GM18909 (cell line): Measurements from ENCODE around the gene FOXF1.

ENCODE experiments used
- ATAC-seq: cut with Tn5 transposase; IDR thresholded peaks from one replicate; pipeline ENCODE4 v1.9.1; 2021; ENCODE audit warnings: mild to moderate bottlenecking; ENCODE audit not compliant: unreplicated experiment, poor library complexity

Gene FOXF1

DNA sequence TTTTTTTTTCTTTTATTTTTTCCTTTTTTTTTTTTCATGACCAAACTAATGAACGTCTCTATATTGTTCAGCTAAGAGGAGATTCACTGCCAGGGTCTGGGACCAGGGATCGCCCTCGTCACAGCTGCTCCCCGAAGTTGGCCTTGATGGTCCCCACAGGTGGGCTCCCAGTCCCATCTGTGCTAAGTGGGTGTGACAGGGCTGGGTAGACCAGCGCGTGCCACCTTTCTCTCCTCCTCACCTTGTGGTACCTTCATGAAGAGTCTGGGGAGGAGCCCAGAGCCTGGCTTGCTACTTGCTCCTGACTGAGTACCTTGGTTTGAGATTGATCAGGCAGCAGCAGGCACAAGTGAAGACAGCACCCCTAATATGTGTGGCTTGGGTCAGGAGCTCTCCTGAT lies 6.5 kb upstream of the FOXF1 start:
- no peak for ATAC-seq

DNA sequence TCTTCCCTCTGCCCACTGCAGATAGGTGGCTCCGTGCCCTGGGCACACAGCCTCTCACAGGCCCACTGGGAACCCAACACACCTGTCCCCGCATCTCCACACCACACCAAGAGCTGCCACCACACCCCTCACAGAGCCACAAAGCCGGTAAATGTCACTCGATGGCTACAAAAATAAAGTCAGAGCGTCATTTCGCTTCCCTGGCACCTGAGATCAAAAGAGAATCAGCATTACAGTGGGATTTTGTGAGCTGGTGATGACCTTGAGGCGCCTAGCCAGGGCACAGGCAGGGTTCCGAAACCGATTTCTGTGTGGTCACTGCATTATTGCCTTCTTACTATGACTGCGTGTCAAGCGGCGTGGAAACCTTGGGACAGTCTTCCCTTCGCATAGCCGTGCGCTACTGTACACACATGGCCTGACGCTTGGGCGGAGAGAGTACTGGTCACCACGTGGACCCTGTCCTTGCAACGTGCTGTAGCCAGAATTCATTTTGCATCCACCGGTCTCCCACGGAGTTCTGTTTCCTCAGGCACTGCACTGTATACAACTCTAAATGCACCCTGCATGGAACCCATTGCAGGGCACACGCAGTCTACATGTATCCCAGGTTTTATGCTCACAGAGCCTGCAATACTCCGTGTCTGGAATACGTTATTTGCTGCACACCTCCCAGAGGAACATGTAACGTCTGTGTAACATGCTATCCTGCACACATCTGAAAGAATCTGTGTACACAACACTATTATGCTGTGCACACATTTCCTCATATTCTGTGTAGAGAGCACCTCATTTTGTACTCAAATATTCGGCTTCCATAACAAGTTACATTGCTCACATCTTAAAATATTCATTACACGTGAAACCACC lies 5.8 kb upstream of the FOXF1 start:
- ATAC-seq: no peak

DNA sequence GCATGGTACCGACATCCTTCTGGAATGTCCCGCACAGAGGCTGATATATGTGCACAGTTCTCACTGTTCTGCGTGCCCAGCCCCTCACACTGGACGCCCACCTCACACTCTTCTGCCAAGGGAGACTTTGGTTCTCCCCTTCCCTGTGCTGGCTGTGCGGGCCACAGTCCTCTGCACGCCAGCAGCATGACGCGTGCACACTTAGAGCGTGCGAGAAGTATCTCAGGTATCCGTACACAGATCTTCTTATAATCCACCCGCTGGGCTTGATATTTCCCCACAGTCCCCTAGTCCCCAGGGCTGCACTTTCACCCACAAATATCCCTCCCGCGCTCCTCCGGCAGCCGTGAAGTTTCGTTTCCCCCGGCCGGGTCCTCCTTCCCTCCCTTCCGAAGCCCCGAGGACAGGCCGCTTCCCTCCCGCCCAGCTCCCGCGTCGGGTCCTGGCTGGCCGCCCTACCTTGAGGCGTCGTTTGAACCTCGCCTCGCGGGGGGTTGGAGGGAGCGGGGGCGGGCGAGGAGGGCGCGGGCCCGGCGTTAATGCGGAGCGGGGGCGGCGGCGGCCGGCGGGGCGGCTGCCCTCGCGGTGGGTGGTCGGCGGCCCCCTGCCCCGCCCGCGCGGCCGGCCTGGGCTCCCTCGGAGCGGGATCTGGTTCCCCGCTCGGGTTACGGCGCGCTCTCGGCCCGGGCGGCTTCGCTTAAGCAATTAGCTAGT lies 5.0 kb upstream of the FOXF1 start:
- no peak for ATAC-seq

DNA sequence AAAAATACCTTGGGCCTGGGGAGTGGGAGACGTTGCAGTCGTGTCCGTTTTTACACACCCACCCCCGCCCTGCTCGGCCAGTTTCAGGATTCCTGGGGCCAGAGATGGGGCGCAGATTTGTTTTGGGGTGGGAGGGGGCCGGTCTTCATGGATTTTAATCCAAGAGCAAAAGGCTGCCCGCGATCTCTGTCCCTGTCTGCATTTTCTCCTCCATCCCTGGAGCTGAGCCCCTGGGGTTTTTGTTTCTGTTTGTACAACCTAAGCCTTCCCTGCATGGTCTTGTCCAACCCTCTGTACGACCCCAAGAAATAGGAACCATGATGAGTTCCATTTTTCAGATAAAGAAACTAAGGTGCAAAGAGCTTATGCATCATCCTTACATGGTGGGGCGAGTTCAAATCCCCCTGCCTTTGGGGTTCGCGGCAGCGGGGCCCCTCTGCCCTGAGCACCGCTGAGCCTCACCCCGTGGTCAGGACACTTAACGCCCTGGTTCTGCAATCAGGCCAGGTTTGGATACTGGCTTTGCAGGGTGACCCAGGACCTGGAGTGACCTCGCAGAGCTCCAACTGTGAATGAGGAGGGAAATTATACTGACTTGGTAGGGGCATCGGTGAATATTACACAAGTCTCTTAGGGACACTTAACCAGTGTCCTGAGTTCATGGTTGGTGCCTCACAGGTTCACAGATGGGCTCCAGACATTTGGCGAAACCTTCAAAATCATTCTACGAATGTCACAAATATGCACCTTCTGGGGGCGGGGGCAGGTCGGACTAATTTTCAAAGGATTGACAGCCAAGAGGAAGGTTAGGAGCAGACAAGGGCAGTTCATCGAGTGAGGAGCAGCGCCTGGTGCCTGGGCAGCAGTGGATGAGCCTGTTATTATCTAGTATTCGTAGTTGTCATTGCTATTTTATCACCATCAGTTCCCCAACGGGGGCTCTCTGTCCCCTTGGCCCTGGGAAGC lies 4.1 kb upstream of the FOXF1 start:
- no peak for ATAC-seq

DNA sequence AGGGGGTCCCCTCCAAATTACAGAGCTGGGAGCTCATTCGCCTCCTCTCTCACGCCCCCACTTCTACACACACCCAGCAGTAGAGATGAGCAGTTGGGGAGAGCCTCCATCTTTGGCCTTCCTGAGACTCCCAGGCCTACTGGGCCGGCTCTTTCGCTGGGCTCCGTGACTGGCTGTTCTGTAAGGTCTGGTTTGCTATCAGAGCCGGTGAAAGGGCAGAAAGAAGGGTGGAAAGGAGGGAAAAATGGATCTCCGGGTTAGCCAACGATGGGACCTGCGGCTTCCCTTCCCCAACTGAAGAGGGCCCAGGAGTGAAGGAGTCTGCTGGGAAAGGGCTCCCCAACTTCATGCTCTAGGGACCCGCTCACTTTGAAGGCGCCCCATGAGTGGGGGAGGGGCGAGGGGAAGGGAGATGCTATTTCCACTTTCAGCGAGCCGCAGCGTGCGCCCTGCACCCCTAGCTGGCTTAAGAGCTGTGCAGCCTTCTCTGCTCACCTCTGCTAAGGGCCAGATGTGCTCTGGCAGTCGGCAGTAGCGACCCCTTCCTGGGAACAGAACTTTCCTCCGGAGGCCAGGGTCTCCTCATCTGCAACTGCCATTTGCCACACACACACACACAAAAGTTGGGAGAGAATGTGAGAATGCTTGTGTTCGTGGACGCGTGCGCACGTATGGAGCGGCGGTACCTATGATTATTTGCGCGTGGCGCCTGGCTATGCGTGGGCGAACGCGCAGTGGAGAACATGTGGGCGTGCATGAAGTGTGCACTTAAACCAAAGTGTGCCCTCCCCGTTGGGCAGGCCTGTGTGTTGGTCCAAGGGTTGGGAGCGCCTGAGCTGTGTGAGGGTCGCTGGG lies 2.9 kb upstream of the FOXF1 start:
- no peak for ATAC-seq

DNA sequence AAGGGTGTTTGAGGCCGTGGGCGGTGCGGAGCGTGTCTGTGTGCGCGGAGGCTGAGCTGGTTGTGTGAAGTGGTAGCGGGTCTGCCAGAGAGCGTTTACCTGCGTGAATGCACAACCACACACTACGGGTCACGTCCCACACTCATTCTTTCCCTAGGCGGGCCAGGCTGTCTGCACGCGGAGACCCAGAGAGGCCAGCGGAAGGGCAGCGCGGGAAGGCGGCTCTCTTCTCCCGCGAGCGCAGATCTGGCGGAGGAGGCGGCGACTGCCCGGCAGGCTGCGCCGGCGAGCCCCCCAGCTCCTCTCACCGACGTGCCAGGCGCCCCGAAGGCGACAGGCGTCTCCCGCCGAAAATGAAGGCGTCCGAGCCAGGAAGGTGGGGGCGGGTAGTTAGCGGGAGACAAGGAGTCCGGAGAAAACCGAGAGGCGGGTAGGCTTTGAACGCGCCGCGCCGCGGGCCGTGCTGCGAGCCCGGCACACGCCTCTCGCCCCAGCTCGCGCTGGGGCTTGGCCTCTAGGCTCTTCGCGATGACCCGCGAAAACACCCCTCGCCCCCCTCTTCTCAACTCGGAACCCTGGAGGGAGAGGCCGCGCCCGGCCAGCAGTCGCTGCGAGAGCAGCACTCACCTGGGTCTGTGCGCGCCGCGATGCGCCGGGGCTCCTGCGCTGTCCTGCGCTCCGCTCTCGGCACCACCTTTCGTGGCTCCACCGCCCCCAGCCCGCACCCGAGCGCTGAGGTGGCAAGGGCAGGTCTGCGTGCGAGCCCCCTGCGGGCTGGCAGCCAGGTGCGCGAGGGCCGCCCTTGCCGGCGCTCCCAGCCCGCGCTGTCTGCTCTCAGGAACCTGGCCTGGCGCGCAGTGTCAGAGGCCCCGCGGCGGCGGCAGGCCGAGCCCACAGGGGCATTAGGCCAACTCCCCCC lies 2.0 kb upstream of the FOXF1 start:
- ATAC-seq: no peak

DNA sequence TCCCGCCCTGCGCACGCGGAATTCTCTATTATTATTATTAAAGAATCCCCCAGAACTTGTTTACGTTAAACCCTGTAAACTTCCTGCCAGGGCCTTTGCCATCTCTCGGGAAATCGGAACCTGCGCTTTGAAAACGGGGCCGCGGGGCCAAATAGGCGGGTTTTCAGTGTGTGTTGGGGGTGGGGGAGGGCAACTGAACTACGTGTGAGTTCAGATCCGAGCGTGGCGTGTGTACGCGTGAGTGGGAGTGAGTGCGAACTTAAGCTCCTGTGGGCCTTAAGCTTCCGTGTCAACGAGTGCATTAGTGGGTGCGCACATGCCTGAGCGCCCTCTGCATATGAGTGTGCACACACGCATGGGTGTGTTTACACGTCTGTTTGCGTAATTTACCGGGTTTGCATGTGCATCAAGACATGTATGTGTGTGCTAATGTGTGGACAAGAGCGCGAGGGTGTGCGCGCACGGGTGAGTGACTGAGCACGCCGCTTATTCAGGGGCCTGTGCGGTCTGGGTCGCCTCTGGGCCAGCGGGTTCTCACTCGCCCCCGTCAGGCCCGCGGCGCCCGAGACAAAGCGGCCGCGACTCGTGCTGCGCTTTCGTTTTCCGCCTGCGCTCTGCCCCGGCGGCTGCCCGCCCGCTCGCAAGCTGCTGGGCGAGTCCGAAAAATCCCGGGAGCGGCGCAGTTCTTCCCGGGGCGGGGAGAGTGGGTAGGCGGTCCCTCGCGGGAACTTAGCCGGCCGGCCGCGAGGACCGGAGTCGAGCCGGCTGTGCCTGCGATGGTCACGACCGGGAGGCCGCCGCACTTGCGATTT lies 1.2 kb upstream of the FOXF1 start:
- ATAC-seq: no peak

DNA sequence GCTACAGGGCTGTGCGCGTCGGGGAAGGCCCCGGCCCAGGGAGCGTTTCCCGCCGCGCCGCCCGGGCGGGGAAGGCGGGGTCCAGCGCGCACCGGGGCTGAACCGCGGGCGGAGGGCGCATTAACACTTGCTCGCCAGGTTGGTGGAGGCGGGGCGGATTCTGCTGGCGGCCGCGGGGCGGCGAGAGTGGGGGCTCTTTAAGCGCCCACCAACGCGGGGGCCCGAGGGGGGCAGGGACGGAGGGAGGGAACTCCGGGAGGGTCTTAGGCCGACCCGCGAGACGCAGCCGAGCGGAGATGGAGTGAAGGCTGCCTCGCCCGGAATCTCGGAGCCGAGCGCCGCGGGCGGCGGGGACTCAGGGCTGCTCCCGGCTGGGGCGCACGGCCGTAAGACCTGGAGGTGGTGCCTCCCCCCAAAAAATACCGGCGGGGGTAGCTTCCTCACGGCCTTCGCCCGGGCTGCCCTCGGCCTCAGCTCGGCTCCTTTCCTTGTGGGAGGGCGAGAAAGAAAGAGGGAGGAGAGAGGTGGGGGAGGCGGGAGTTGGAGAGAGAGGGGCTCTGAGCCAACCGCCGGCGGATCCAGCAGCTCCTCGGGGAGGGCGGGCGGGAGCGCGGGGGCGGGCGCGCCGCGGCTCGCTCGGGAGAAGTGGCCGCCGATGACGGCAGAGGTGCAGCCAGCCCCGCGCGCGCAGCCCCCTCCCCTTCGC lies 415 bp upstream of the FOXF1 start:
- ATAC-seq: no peak

DNA sequence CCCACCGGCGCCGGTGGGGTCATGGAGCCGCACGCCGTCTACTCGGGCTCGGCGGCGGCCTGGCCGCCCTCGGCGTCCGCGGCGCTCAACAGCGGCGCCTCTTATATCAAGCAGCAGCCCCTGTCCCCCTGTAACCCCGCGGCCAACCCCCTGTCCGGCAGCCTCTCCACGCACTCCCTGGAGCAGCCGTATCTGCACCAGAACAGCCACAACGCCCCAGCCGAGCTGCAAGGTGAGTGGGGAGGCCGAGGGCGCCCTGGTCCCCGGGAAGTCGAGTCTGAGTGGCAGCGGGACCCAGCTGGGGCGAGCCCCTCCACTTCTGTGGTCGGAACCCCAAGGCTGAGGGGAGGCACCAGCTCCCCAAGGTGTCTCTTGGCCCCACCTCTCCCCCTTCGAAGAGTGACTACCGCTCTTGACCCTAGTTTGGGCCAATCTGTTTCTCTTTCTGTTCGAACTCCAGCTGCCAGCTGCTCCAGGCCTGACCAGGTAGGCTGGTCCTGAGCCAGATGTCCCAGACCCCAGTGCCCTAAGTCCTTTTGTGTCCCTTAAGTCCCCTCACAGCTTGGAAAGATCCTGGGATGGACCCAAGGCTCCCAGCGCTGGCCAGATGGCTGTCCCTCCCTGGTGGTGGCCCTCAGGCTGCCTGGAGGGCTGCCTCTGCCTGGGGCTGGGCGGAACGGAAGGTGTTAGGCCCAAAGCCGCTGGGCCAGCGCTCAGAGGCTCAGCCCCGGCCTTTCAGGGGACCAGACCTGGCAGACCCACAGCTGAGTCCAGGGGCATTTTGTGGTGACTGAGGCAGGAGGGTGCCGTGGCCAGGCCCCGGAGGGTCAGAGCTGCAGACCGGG lies 1.2 kb downstream of the FOXF1 start:
- no peak for ATAC-seq

DNA sequence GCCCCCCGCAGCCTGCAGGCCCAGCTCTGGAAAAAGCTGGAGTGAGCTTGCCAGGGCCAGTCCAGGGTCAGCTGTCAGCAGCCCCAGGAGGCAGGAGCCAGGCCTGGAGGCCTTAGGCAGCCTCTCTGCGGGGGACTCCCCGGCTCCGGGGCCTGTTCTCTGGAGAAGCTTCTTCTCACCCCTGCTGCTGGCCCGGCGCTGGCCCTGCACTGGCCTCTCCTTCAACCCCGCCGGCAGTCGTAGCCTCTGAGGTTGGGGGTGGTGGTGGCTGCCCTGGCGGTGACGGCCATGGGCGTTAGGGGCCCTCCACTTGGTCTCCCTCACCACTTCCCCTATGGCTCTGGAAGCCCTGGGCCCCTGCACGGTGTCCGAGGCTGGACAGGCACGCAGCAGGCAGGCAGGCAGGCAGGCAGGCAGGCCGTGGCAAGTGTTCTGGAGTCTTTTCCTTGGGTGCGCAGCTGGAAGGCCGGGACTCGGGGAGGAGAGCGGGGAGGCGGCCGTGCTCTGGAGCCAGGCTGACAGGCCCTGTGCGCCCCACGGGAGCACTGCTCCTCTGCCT lies 2.1 kb downstream of the FOXF1 start:
- ATAC-seq: no peak

DNA sequence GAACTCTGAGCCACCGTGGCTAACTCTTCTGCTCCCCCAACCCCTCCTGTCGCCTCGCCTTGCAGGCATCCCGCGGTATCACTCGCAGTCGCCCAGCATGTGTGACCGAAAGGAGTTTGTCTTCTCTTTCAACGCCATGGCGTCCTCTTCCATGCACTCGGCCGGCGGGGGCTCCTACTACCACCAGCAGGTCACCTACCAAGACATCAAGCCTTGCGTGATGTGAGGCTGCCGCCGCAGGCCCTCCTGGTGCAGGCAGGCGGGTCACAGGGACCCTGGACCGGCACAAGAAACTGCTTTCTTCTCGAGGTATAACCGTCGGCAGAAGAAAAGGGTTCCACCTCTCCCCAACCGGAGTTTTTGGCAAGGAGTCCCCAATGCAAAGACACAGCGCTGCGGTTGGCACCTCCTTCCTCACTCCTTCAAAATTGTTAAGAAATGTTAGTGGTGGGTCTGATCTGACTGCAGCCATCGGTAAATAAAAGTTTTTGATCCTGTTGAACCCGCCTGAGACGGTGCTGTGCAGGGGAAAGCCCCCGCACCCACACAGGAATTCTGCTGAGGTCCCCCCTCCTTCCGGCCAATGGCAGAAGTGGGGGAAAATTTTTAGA lies 2.6 kb downstream of the FOXF1 start:
- no peak for ATAC-seq

DNA sequence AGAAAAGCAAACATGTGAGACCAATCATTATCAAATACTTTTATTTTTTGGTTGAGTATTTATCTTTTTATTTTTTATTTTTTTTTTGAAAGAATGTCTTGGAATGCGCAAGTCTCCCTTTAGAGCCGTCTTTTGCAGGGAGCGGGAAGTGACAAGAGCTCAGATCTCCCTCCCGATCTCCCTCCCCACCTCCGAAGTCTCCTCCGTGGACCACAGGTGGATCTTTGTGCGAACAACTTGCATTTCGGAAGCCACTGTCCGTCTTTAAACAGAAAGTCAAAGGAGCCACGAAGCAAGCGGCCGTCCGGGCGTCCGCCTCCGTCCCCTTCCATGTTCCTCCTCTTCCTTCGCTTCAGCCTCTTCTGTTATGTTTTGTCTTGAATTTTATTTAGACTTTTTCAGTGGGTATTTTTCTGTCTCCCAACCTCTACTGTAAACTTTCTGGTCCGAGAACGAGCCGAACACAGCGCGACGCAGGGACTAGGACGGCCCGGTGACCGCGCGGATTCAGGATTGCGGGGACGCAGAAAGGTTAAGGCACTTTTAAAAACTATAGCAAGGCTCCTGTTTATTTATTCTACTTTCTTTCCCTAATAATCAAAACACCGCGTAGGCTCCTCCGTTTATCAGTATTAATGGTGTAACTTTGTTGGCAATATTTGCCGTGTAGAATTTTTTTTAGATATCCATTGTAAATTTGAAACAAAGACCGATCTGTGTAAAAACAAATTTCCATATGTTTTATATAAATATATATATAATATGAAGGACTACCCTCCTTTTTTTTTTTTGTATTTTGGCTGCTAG lies 3.3 kb downstream of the FOXF1 start:
- no peak for ATAC-seq

DNA sequence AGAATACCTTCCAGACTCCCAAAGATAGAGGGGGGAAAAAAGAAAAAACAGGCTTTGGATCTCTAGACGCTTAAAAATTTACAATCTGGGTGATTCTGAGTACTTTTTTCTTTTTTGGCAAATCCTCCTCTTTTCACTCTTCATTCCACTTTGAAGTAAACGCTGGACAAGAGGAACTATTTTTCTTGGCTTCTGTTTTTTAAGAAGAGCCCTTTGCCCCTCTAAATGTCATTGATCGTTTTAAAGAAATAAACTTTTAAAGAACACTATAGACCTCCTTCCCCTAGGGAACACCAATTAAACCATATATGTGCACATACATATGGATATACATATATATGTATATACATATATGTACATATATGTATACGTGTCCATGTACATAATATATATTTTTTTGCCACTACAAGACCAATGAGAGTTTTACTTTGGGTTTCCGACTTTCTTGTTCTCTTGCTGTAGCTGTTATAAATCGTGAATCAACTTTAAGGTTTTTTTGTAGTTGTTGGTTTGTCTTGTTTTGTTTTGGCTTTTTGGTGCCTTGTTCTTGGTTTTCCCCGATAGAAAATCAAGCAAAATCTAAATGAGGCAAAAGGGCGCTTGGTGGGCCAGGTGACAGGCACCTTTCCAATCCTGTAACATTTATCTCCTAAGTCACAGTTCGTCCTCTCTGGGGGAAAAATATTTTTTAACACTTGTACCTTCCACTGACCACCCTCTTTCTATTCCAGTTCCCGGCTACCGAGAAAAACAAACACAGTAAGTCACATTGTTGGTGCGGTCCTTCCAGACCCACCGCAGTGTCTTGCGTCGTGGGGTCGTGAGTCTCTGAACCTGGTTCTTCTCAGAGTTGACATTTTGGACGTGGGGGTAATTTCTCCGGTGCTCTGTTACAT lies 4.4 kb downstream of the FOXF1 start:
- no peak for ATAC-seq

DNA sequence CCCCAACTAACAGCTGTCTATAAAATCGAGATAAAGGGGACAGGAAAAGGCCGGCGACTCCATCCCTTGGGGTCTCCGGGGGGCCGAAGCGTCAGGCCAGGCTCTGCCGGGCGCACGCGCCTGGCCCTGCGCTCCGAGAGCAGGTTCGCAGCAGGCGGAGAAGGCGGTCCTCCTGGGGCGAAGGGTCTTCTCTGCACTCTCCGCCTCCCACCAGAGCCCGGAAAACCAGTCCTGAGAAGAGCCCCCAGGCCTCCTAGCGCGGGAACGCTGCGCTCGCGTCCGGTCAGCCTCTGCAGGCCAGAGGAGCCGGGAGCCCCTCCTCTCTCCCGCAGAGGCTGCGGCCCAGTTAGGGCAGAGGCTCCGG lies 5.1 kb downstream of the FOXF1 start:
- ATAC-seq: no peak
